SJCRH30 (cell line): Measurements from ENCODE around the gene ATAD3C. TPM values are rescaled to one million over a fixed set of nuclear protein-coding genes. Genes with fewer than 3 reads are reported as not detected.
"Not testable (repeated sequence)": the region's sequence is repeated elsewhere in the genome, so short reads cannot be mapped to it uniquely, and the experiment has no call there.

Experiments used
- DNase-seq, 2 experiments: peaks; one replicate each; pipeline ENCODE4 v3.0.0-alpha.2; 2015 to 2020
- H3K27ac ChIP-seq: fragments of 250-450 bp; sonication (Bioruptor Pico); 2 replicates; pipeline ENCODE4 v1.5.1; 2020; ENCODE audit warnings: mild to moderate bottlenecking, moderate library complexity
- H3K27me3 ChIP-seq: fragments of 250-450 bp; sonication (Bioruptor Pico); 2 replicates; pipeline ENCODE4 v1.5.1; 2020; ENCODE audit warnings: mild to moderate bottlenecking, moderate library complexity
- H3K36me3 ChIP-seq: fragments of 250-450 bp; sonication (Bioruptor Pico); 2 replicates; pipeline ENCODE4 v1.5.1; 2020; ENCODE audit warnings: mild to moderate bottlenecking, moderate library complexity
- H3K4me1 ChIP-seq: fragments of 250-450 bp; sonication (Bioruptor Pico); 2 replicates; pipeline ENCODE4 v1.5.1; 2020; ENCODE audit warnings: mild to moderate bottlenecking, moderate library complexity
- H3K4me3 ChIP-seq: fragments of 250-450 bp; sonication (Bioruptor Pico); 2 replicates; pipeline ENCODE4 v1.5.1; 2020; ENCODE audit warnings: mild to moderate bottlenecking, moderate library complexity
- H3K9me3 ChIP-seq: fragments of 250-450 bp; sonication (Bioruptor Pico); replicated peaks from 2 replicates; pipeline ENCODE4 v1.5.1; 2020; ENCODE audit warnings: mild to moderate bottlenecking, moderate library complexity
- total RNA-seq: library from RNA; depleted of rRNA; stranded (reverse); fragments of >200 nt; shearing (Covaris generic); gene quantifications from 2 replicates; pipeline ENCODE4 v1.2.3, GENCODE V29; 2014; rRNA removed

ATAD3C gene
- 0.20 TPM in 1 of 2 replicates, not detected in the other for total RNA-seq

GRCh38 chr1:1449099-1449739 lies at the start of gene ATAD3C:
Gene ATAD3C, plus strand, starts transcription at chr1:1449689. Its CDS starts 995 bp downstream, at chr1:1450684.
- Histone ChIP-seq H3K9me3 (no peaks in the 10 kb centered on the region; the same call in 1 of the 2 replicates), H3K36me3 (no peaks in the 10 kb centered on the region), H3K4me1 (no peaks in the 10 kb centered on the region), H3K4me3 (no peak within 1 kb of the TSS), H3K27ac (no peak within 1 kb of the TSS), H3K27me3 (peaks cover 27% of the 10 kb centered on the region; the same call in 1 of the 2 replicates)
- no peak for DNase-seq

- peak overlapping the region; percentile 89 for H3K4me3 ChIP-seq
- no peaks in the 10 kb centered on the region for H3K9me3 ChIP-seq
- H3K36me3 ChIP-seq: peaks cover 62% of the 10 kb centered on the region
- H3K4me1 ChIP-seq: peaks cover 14% of the 10 kb centered on the region
- peak in 1 of 2 experiments; percentile 45 for DNase-seq
- H3K27me3 ChIP-seq: no peaks in the 10 kb centered on the region
- H3K27ac ChIP-seq: peak overlapping the region; percentile 52
These were observed 49.5 kb upstream of the ATAD3C start for GRCh38 chr1:1399872-1400575.

- H3K4me3 ChIP-seq: peak overlapping the region; percentile 89
- peaks cover 62% of the 10 kb centered on the region for H3K36me3 ChIP-seq
- H3K27ac ChIP-seq: peak overlapping the region; percentile 52; the same call in 1 of the 2 replicates
- H3K9me3 ChIP-seq: no peaks in the 10 kb centered on the region
- peaks cover 14% of the 10 kb centered on the region for H3K4me1 ChIP-seq
- DNase-seq: peak in 1 of 2 experiments; percentile 41
- H3K27me3 ChIP-seq: no peaks in the 10 kb centered on the region
These were observed 48.7 kb upstream of the ATAD3C start for GRCh38 chr1:1400576-1401456.

- no peak overlapping the region for H3K4me3 ChIP-seq
- DNase-seq: no peak
- no peaks in the 10 kb centered on the region for H3K27me3 ChIP-seq
- H3K27ac ChIP-seq: no peak overlapping the region
- peaks cover 16% of the 10 kb centered on the region for H3K4me1 ChIP-seq
- H3K9me3 ChIP-seq: no peaks in the 10 kb centered on the region
- H3K36me3 ChIP-seq: peaks cover 67% of the 10 kb centered on the region
These were observed 48.0 kb upstream of the ATAD3C start for GRCh38 chr1:1401457-1402010.

GRCh38 chr1:1402072-1402900 lies 47.2 kb upstream of the ATAD3C start:
- peaks cover 59% of the 10 kb centered on the region for H3K36me3 ChIP-seq

GRCh38 chr1:1402901-1403392 lies 46.5 kb upstream of the ATAD3C start:
- not testable (repeated sequence) for H3K9me3 ChIP-seq, H3K27ac ChIP-seq, DNase-seq, H3K27me3 ChIP-seq, H3K4me3 ChIP-seq
- Histone ChIP-seq H3K36me3 (peaks cover 52% of the 10 kb centered on the region), H3K4me1 (peaks cover 12% of the 10 kb centered on the region)

More at GRCh38 chr1:1402072-1402900, 47.2 kb upstream of the ATAD3C start:
- no peak overlapping the region for H3K27ac ChIP-seq
- H3K4me3 ChIP-seq: no peak overlapping the region
- peaks cover 16% of the 10 kb centered on the region for H3K4me1 ChIP-seq
- DNase-seq: peak; percentile 57 to 71
- H3K27me3 ChIP-seq: no peaks in the 10 kb centered on the region
- no peaks in the 10 kb centered on the region for H3K9me3 ChIP-seq

GRCh38 chr1:1403653-1404052 lies 45.8 kb upstream of the ATAD3C start:
- DNase-seq: no peak
- Histone ChIP-seq H3K4me1 (peaks cover 14% of the 10 kb centered on the region), H3K4me3 (no peak overlapping the region), H3K27ac (no peak overlapping the region), H3K9me3 (no peaks in the 10 kb centered on the region), H3K27me3 (no peaks in the 10 kb centered on the region), H3K36me3 (peaks cover 54% of the 10 kb centered on the region)

GRCh38 chr1:1406101-1406820 lies 43.2 kb upstream of the ATAD3C start:
- H3K4me3 ChIP-seq: peak overlapping the region; percentile 96
- H3K9me3 ChIP-seq: no peaks in the 10 kb centered on the region
- H3K36me3 ChIP-seq: peaks cover 54% of the 10 kb centered on the region
- no peak for DNase-seq
- peaks cover 8% of the 10 kb centered on the region for H3K4me1 ChIP-seq
- H3K27ac ChIP-seq: peak overlapping the region; percentile 83; the same call in 1 of the 2 replicates
- no peaks in the 10 kb centered on the region for H3K27me3 ChIP-seq

GRCh38 chr1:1406821-1407635 lies 42.5 kb upstream of the ATAD3C start, which contains the start of gene MRPL20:
Gene MRPL20, minus strand, starts transcription at chr1:1407293. Its CDS starts 76 bp downstream, at chr1:1407217.
- Histone ChIP-seq H3K36me3 (peaks cover 46% of the 10 kb centered on the region), H3K27ac (peak within 1 kb of the TSS; percentile 83)
- DNase-seq: peak; percentile 96 to 97

GRCh38 chr1:1407636-1408318 lies 41.7 kb upstream of the ATAD3C start:
- Histone ChIP-seq H3K27ac (peak overlapping the region; percentile 83), H3K36me3 (peaks cover 38% of the 10 kb centered on the region), H3K4me3 (peak overlapping the region; percentile 96), H3K9me3 (0 out of 2 replicates have a peak, but pooled peaks cover 6% of the 10 kb centered on the region), H3K27me3 (no peaks in the 10 kb centered on the region), H3K4me1 (peaks cover 8% of the 10 kb centered on the region)
- peak; percentile 42 to 53 for DNase-seq

More at GRCh38 chr1:1406821-1407635, 42.5 kb upstream of the ATAD3C start, which contains the start of gene MRPL20:
- Histone ChIP-seq H3K27me3 (no peaks in the 10 kb centered on the region), H3K4me3 (peak within 1 kb of the TSS; percentile 96), H3K4me1 (peaks cover 8% of the 10 kb centered on the region), H3K9me3 (0 out of 2 replicates have a peak, but pooled peaks cover under 1% of the 10 kb centered on the region)

- H3K27ac ChIP-seq, H3K27me3 ChIP-seq: not testable (repeated sequence)
These were observed 39.3 kb upstream of the ATAD3C start for GRCh38 chr1:1410238-1410637.

GRCh38 chr1:1411626-1412025 lies 37.9 kb upstream of the ATAD3C start:
- no peak for DNase-seq
- Histone ChIP-seq H3K27me3 (no peaks in the 10 kb centered on the region), H3K27ac (no peak overlapping the region), H3K4me3 (no peak overlapping the region), H3K4me1 (peaks cover 5% of the 10 kb centered on the region), H3K9me3 (0 out of 2 replicates have a peak, but pooled peaks cover 6% of the 10 kb centered on the region), H3K36me3 (peaks cover 13% of the 10 kb centered on the region)

More at GRCh38 chr1:1410238-1410637, 39.3 kb upstream of the ATAD3C start:
- not testable (repeated sequence) for H3K9me3 ChIP-seq, H3K4me3 ChIP-seq, H3K4me1 ChIP-seq, DNase-seq
- peaks cover 24% of the 10 kb centered on the region for H3K36me3 ChIP-seq
